GM12878 (cell line): ENCODE measurements around the gene SRSF3. TPM values are rescaled to one million over a fixed set of nuclear protein-coding genes. Genes with fewer than 3 reads are reported as not detected.
A peak's percentile ranks its signal among the peaks of the same experiment; 100 is the strongest.
"Not testable (repeated sequence)": the region's sequence is repeated elsewhere in the genome, so short reads cannot be mapped to it uniquely, and the experiment has no call there.

Experiments used
- ATAC-seq: fragments of 200-7000 bp; cut with Tn5 transposase; 3 replicates; pipeline ENCODE4 v1.9.1; 2020; ENCODE audit warnings: mild to moderate bottlenecking, moderate library complexity
- BruUV-seq: library from RNA; stranded (reverse); fragments of 400-500 nt; replicated peaks from 2 replicates; lab custom pipeline; 2021; lab: Mats Ljungman, UMichigan
- CTCF ChIA-PET: fragments of 300-600 bp; sonication (Branson Sonifier 250); formaldehyde crosslinking; extraction: SDS; loops from one replicate; lab custom pipeline; 2021; ENCODE audit warnings: inconsistent platforms; lab: Yijun Ruan, JAX
- POLR2A ChIA-PET: fragments of 350-600 bp; formaldehyde crosslinking; extraction: SDS; loops from one replicate; lab custom pipeline; 2021; ENCODE audit warnings: inconsistent platforms; lab: Charles Lee
- RAD21 ChIA-PET: fragments of 300-600 bp; sonication (Branson Sonifier 250); formaldehyde crosslinking; loops from one replicate; lab custom pipeline; 2023; ENCODE audit warnings: antibody characterized with exemption; ENCODE audit not compliant: unreplicated experiment; lab: Charles Lee
- SMC1A ChIA-PET: fragments of 300-600 bp; sonication (Branson Sonifier 250); formaldehyde crosslinking; loops from one replicate; lab custom pipeline; 2023; ENCODE audit not compliant: unreplicated experiment, uncharacterized antibody; lab: Charles Lee
- DNase-seq: peaks from one replicate; pipeline ENCODE4 v3.0.0-alpha.2; 2011; ENCODE audit warnings: low read depth, low spot score
- FAIRE-seq: peaks from 3 replicates; lab custom pipeline; 2011; peaks lifted over from hg19 to GRCh38; lab: Jason Lieb, UNC
- H2AFZ ChIP-seq: 2 replicates; pipeline ENCODE4 v1.6.0; 2011; ENCODE audit warnings: low read depth, low read length, control low read depth; ENCODE audit not compliant: control insufficient read depth
- H3K27ac ChIP-seq: 2 replicates; pipeline ENCODE4 v1.5.1; 2011; ENCODE audit warnings: control low read depth; ENCODE audit not compliant: control insufficient read depth, insufficient read depth
- H3K27me3 ChIP-seq, 2 experiments: replicated peaks in 1 of 2; 2 replicates each; pipeline versions ENCODE4 v1.6.0 to v1.6.1; 2011; ENCODE audit warnings: low read length in 1 of 2; ENCODE audit not compliant: control insufficient read depth in 2 of 2, insufficient read depth in 2 of 2
- H3K36me3 ChIP-seq, 2 experiments: 2 replicates each; pipeline ENCODE4 v1.5.1; 2011; ENCODE audit warnings: low read length in 1 of 2; ENCODE audit not compliant: control insufficient read depth in 2 of 2, insufficient read depth in 2 of 2
- H3K4me1 ChIP-seq: 2 replicates; pipeline ENCODE4 v1.6.1; 2011; ENCODE audit warnings: mild to moderate bottlenecking, low read length, moderate library complexity, mixed read lengths; ENCODE audit not compliant: control insufficient read depth, insufficient read depth
- H3K4me2 ChIP-seq: 2 replicates; pipeline ENCODE4 v1.6.0; 2011; ENCODE audit warnings: control low read depth; ENCODE audit not compliant: control insufficient read depth, insufficient read depth
- H3K4me3 ChIP-seq: fragments of 200-600 bp; sonication (generic); 2 replicates; pipeline ENCODE4 v1.5.1; 2016
- H3K79me2 ChIP-seq: 2 replicates; pipeline ENCODE4 v1.6.0; 2011; ENCODE audit warnings: low read length; ENCODE audit not compliant: control insufficient read depth, insufficient read depth
- H3K9ac ChIP-seq: 2 replicates; pipeline ENCODE4 v1.8.0; 2011; ENCODE audit warnings: low read length, control low read depth, mixed read lengths; ENCODE audit not compliant: control insufficient read depth, insufficient read depth
- H3K9me3 ChIP-seq: replicated peaks from 3 replicates; pipeline ENCODE4 v1.5.1; 2011; ENCODE audit warnings: mild to moderate bottlenecking, low read length; ENCODE audit not compliant: control insufficient read depth, insufficient read depth
- H4K20me1 ChIP-seq: 2 replicates; pipeline ENCODE4 v1.6.0; 2011; ENCODE audit not compliant: control insufficient read depth, insufficient read depth
- BMI1 ChIP-seq: fragments of 450-650 bp; IDR thresholded peaks from 2 replicates; pipeline ENCODE4 v1.6.1; 2016; ENCODE audit warnings: mild to moderate bottlenecking, moderate library complexity, borderline replicate concordance
- CREM ChIP-seq: IDR thresholded peaks from 2 replicates; pipeline ENCODE4 v1.6.1; 2014; ENCODE audit warnings: antibody characterized with exemption, low read depth
- FOXM1 ChIP-seq: IDR thresholded peaks from 2 replicates; pipeline ENCODE4 v1.6.1; 2012; ENCODE audit warnings: low read depth, mild to moderate bottlenecking, inconsistent platforms, low read length, moderate library complexity
- MTA3 ChIP-seq: IDR thresholded peaks from 2 replicates; pipeline ENCODE4 v1.6.1; 2012; ENCODE audit warnings: low read length, inconsistent platforms, borderline replicate concordance
- NFYB ChIP-seq: IDR thresholded peaks from 2 replicates; pipeline ENCODE4 v1.6.1; 2011; ENCODE audit warnings: low read depth, mild to moderate bottlenecking, low read length, improper control_type of control experiment, moderate library complexity; ENCODE audit not compliant: insufficient read depth
- RB1 ChIP-seq: fragments of 450-650 bp; formaldehyde crosslinking; IDR thresholded peaks from 2 replicates; pipeline ENCODE4 v1.6.1; 2017; ENCODE audit warnings: mild to moderate bottlenecking, borderline replicate concordance
- SP1 ChIP-seq: IDR thresholded peaks from one replicate; pipeline ENCODE4 v1.6.1; 2011; ENCODE audit warnings: low read depth, low read length
- WGBS: methylation state at CpG from one replicate; pipeline ENCODE4 v1.1.6; 2016; ENCODE audit warnings: low lambda C conversion rate; ENCODE audit not compliant: insufficient replicate concordance, insufficient coverage; ENCODE audit errors: missing lambda C conversion rate; 5-methylcytosine and 5-hydroxymethylcytosine counted together
- in situ Hi-C: fragments of 300-500 bp; cut with MboI; formaldehyde crosslinking; loops from 9 replicates; pipeline ENCODE4 v1.14.3; 2018; ENCODE audit warnings: mixed read lengths
- intact Hi-C: fragments of 100-400 bp; cut with micrococcal nuclease; formaldehyde crosslinking; loops from one replicate; pipeline ENCODE4 v1.14.2; 2022; ENCODE audit not compliant: unreplicated experiment
- polyA plus RNA-seq, 11 experiments: library from polyadenylated mRNA; depleted of rRNA in 4 of 11; unstranded in 6 of 11; stranded (reverse) in 5 of 11; fragments of >200 nt; fragmentation: Nextera tagmentation in 4 of 11; fragmentation: Illumina TruSeq in 1 of 11; extraction: Ambion mirVana in 4 of 11; extraction: Trizol in 1 of 11; gene quantifications; 1 replicate in 1 of 11; 2 replicates in 10 of 11; pipeline versions ENCODE4 v1.2.1 to v1.2.3, GENCODE V29; 2011 to 2016; ENCODE audit warnings: inconsistent platforms in 2 of 11, missing spikeins in 2 of 11, low read depth in 1 of 11
- total RNA-seq, 4 experiments: library from RNA; depleted of rRNA in 3 of 4; stranded (reverse); fragments of >200 nt in 3 of 4; fragmentation: Illumina TruSeq in 1 of 4; extraction: Trizol in 1 of 4; gene quantifications; 2 replicates each; pipeline versions ENCODE4 v1.2.1 to v1.2.3, GENCODE V29; 2013 to 2021

SRSF3 gene
- total and polyA plus RNA-seq, 10 of the 15 experiments (the other 5 are each of a cell fraction or from before 2014, with no cell fraction given), result 195 to 1,377 (median 493) TPM

DNA sequence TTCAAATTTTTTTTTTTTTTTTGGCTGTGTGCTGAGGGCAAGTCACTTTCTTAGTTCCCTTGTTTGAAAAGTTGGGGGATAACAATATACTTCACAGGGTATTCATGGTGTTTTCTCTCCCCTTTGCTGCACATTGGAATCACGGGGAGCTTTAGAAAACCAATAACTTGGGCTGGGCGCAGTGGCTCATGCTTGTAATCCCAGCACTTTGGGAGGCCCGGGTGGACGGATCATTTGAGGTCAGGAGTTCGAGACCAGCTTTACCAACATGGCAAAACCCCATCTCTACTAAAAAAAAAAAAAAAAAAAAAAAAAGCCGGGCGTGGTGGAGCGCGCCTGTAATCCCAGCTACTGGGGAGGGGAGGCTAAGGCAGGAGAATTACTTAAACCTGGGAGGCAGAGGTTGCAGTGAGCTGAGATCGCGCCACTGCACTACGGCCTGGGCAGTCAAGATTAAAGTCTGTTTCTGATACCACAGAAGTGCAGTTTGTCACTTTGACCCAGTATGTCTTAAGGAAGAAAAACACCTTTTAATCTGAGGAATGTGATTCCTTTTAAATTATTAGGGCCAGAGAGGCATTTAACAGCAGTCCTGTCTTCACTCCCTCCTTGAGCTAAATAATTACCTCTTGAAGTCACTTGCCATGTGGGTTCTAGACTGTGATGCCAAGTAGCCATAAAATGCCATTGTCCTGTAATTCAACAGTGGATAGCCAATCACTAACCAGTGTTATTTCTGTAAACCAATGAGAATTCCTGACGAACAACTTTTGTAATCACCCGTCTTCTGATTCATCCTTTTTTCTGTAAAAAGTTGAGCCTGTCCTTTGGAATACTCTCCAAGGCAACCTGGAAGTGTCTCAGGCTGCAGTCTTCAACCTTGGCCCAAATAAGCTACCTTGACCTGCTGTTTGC is 16.1 kb downstream of the SRSF3 start:
- Histone ChIP-seq H3K4me1 (no peaks in the 10 kb centered on the region), H3K79me2 (no peaks in the 10 kb centered on the region; the same call in none of the 2 replicates), H2AFZ (no peak overlapping the region), H3K4me2 (no peak overlapping the region), H3K27ac (no peak overlapping the region), H3K4me3 (no peak overlapping the region), H3K27me3 (no peaks in the 10 kb centered on the region), H3K9me3 (no peaks in the 10 kb centered on the region), H3K9ac (no peak overlapping the region), H3K36me3 (peaks cover 12 to 40% of the 10 kb centered on the region in 2 experiments), H4K20me1 (no peaks in the 10 kb centered on the region; the same call in 1 of the 2 replicates)
- ChIA-PET SMC1A (interaction anchor here (2.3 to 5.2 kb wide), 3 partner anchors 11 to 172 kb away, joined by 8 to 50 read pairs (median 9); no protein-coding TSS in a partner anchor), CTCF (interaction anchor here (0.6 to 5.0 kb wide), 6 partner anchors 11 to 242 kb away, joined by 3 to 22 read pairs (median 4); no protein-coding TSS in a partner anchor), RAD21 (interaction anchor here (0.6 to 1.2 kb wide), 5 partner anchors 62 to 316 kb away, joined by 3 to 5 read pairs (median 3); no protein-coding TSS in a partner anchor), POLR2A (interaction anchor here (0.6 to 2.3 kb wide), 9 partner anchors 12 to 227 kb away, joined by 4 to 15 read pairs (median 5); no protein-coding TSS in a partner anchor)
- FAIRE-seq (no peak), ATAC-seq (no peak), DNase-seq (no peak)
- in situ Hi-C loops (no loop called here), intact Hi-C loops (no loop called here)
- BruUV-seq, result no TSS peak
- 87% methylated on average over 14 of the region's 14 CpGs for WGBS
- TF ChIP-seq NFYB (0 out of 2 replicates have a peak, but pooled peaks have one; percentile 26), MTA3 (0 out of 2 replicates have a peak, but pooled peaks have one; percentile 1), RB1 (no peak)

DNA sequence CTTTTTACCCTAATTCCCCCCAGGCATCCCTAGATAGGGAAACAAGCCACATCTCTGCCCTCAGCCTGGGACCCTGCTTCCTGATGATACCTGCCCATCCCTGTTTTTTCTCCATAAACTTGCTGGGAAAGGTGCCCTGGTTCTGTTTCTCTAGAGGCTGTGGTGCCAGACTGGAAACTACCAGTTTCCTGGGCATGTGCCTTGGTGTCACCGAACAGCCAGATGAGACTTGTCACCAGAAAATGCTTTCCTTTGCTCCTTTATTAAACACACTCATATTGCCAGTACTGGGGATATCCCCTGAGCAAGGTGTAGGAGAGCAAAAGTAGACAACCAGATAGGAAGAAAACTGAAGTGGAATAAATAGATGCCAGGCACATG is 16.8 kb downstream of the SRSF3 start:
- ChIA-PET POLR2A (interaction anchor here (0.6 to 1.8 kb wide), 4 partner anchors 14 to 225 kb away, joined by 5 read pairs; no protein-coding TSS in a partner anchor), SMC1A (interaction anchor here (1.6 to 5.2 kb wide), 5 partner anchors 12 to 172 kb away, joined by 5 to 50 read pairs (median 8); no protein-coding TSS in a partner anchor)
- ATAC-seq, result 0 out of 3 replicates have a peak, but pooled peaks have one; percentile 11

DNA sequence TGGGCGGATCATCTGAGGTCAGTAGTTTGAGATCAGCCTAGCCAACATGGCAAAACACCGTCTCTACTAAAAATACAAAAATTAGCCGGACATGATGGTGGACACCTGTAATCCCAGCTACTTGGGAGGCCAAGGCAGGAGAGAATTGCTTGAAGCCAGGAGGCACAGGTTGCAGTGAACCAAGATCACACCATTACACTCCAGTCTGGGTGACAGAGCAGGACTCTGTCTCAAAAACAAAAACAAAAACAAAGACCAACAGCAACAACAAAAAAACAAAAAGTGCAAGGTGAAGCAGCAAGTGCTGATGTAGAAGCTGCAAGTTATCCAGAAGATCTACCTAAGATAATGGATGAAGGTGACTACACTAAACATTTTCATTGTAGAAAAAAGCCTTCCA is 17.5 kb downstream of the SRSF3 start:
- BruUV-seq, H2AFZ ChIP-seq, H3K9ac ChIP-seq, H3K9me3 ChIP-seq, FAIRE-seq, H3K27me3 ChIP-seq, H4K20me1 ChIP-seq, H3K4me3 ChIP-seq, H3K4me1 ChIP-seq, DNase-seq, H3K27ac ChIP-seq, intact Hi-C loops, H3K79me2 ChIP-seq, ATAC-seq, in situ Hi-C loops, H3K4me2 ChIP-seq: not testable (repeated sequence)
- SMC1A ChIA-PET, result interaction anchor here (0.7 to 2.3 kb wide), 4 partner anchors 14 to 171 kb away, joined by 3 to 8 read pairs (median 6); no protein-coding TSS in a partner anchor
- CTCF ChIA-PET, result interaction anchor here (0.6 to 3.3 kb wide), 7 partner anchors 14 to 188 kb away, joined by 3 to 22 read pairs (median 3); no protein-coding TSS in a partner anchor
- POLR2A ChIA-PET, result interaction anchor here (1.0 to 1.8 kb wide), 2 partner anchors 144 to 147 kb away, joined by 5 read pairs; no protein-coding TSS in a partner anchor
- RAD21 ChIA-PET, result interaction anchor here (1.3 to 1.7 kb wide), 3 partner anchors 16 to 154 kb away, joined by 3 to 11 read pairs (median 4); no protein-coding TSS in a partner anchor
- H3K36me3 ChIP-seq, result peaks cover 9 to 29% of the 10 kb centered on the region in 2 experiments
- 100% methylated on average over 3 of the region's 3 CpGs for WGBS

More for the DNA sequence above, 16.8 kb downstream of the SRSF3 start:
- Histone ChIP-seq H3K9me3 (no peaks in the 10 kb centered on the region), H3K4me3 (no peak overlapping the region), H3K36me3 (peaks cover 11 to 35% of the 10 kb centered on the region in 2 experiments), H2AFZ (no peak overlapping the region), H3K27me3 (no peaks in the 10 kb centered on the region), H4K20me1 (no peaks in the 10 kb centered on the region; the same call in 1 of the 2 replicates), H3K4me2 (no peak overlapping the region), H3K9ac (no peak overlapping the region), H3K27ac (no peak overlapping the region), H3K4me1 (no peaks in the 10 kb centered on the region), H3K79me2 (no peaks in the 10 kb centered on the region; the same call in none of the 2 replicates)
- no TSS peak for BruUV-seq
- WGBS, result 100% methylated on average over 1 of the region's 1 CpG
- FAIRE-seq (no peak), DNase-seq (no peak)
- intact Hi-C loops, result no loop called here
- RAD21 ChIA-PET, result interaction anchor here (0.6 kb wide), 1 partner anchor 63 kb away, joined by 3 read pairs; no protein-coding TSS in a partner anchor
- CTCF ChIA-PET, result interaction anchor here (0.6 to 5.0 kb wide), 4 partner anchors 12 to 188 kb away, joined by 3 to 22 read pairs (median 12); no protein-coding TSS in a partner anchor
- TF ChIP-seq SP1 (no peak), CREM (no peak), BMI1 (0 out of 2 replicates have a peak, but pooled peaks have one; percentile 20), FOXM1 (no peak)
- in situ Hi-C loops, result no loop called here
